Mesothelial cell of epicardium (in vitro differentiated cells): ENCODE results near the gene PUS7L. TPM values are rescaled to one million over a fixed set of nuclear protein-coding genes. Genes with fewer than 3 reads are reported as not detected.

Experiments
- DNase-seq, 2 experiments: peaks; one replicate each; pipeline ENCODE4 v3.0.0; 2021; ENCODE audit warnings: low spot score in 2 of 2; ENCODE audit not compliant: unreplicated experiment in 2 of 2
- H3K27ac Mint-ChIP-seq: 2 replicates; pipeline ENCODE4 v1.8.0; 2021; ENCODE audit warnings: mixed read lengths
- H3K27me3 Mint-ChIP-seq: 2 replicates; pipeline ENCODE4 v1.8.0; 2021; ENCODE audit warnings: low read depth, mixed read lengths
- H3K36me3 Mint-ChIP-seq: 2 replicates; pipeline ENCODE4 v1.8.0; 2021; ENCODE audit warnings: mixed read lengths
- H3K4me1 Mint-ChIP-seq: 2 replicates; pipeline ENCODE4 v1.8.0; 2021; ENCODE audit warnings: mixed read lengths
- H3K4me3 Mint-ChIP-seq: 2 replicates; pipeline ENCODE4 v1.8.0; 2021; ENCODE audit warnings: mild to moderate bottlenecking, moderate library complexity, mixed read lengths
- H3K9me3 Mint-ChIP-seq: 2 replicates; pipeline ENCODE4 v1.8.0; 2021; ENCODE audit warnings: mixed read lengths
- CTCF ChIP-seq: fragments of 200-600 bp; sonication (generic); IDR thresholded peaks from one replicate; pipeline ENCODE4 v1.5.0; 2021; ENCODE audit warnings: antibody characterized with exemption; ENCODE audit not compliant: unreplicated experiment
- total RNA-seq: library from RNA; stranded (reverse); gene quantifications from 3 replicates; pipeline ENCODE4 v1.2.1, GENCODE V29; 2021

The PUS7L gene
- total RNA-seq, 1 donor from 2014 or later, result 10.6 TPM

GRCh38 chr12:43669373-43669772 lies 89.2 kb downstream of the PUS7L start:
- H3K4me3 Mint-ChIP-seq, result no peak overlapping the region
- no peak for DNase-seq
- no peaks in the 10 kb centered on the region for H3K27me3 Mint-ChIP-seq
- H3K4me1 Mint-ChIP-seq, result peaks cover 32% of the 10 kb centered on the region
- TF ChIP-seq CTCF, result no peak
- peaks cover 4% of the 10 kb centered on the region for H3K9me3 Mint-ChIP-seq
- peaks cover 2% of the 10 kb centered on the region for H3K36me3 Mint-ChIP-seq
- no peak overlapping the region for H3K27ac Mint-ChIP-seq

Other genes starting within 250 kb of the PUS7L start
- gene ADAMTS20, start 206.6 kb downstream of the PUS7L start, total RNA-seq, result 1.6 to 2.1 TPM (median 2.1 TPM) in 3 replicates
- 6.1 to 8.2 TPM (median 7.5 TPM) in 3 replicates for gene IRAK4, start 161 bp upstream of the PUS7L start, total RNA-seq
- 51.7 to 61.2 TPM (median 52.4 TPM) in 3 replicates for gene TWF1, start 47.5 kb upstream of the PUS7L start, total RNA-seq
- 31.5 to 35.3 TPM (median 32.9 TPM) in 3 replicates for gene TMEM117, start 77.3 kb upstream of the PUS7L start, total RNA-seq